K562 (cell line): ENCODE data around the gene LTBP2. TPM values are rescaled to one million over a fixed set of nuclear protein-coding genes. Genes with fewer than 3 reads are reported as not detected.

Experiments used
- CAMTA2 ChIP-seq: fragments of 250-450 bp; sonication (Bioruptor Pico); conservative IDR thresholded peaks from 2 replicates; pipeline ENCODE4 v1.5.1; 2022
- CXXC5 ChIP-seq: fragments of 250-450 bp; sonication (Bioruptor Pico); IDR thresholded peaks from 2 replicates; pipeline ENCODE4 v1.8.0; 2022; ENCODE audit warnings: inconsistent platforms, mild to moderate bottlenecking, moderate library complexity
- HIVEP1 ChIP-seq: fragments of 250-450 bp; sonication (Bioruptor Pico); IDR thresholded peaks from 2 replicates; pipeline ENCODE4 v1.4.0; 2020; ENCODE audit warnings: mild to moderate bottlenecking
- KLF16 ChIP-seq: IDR thresholded peaks from 2 replicates; pipeline ENCODE4 v1.6.1; 2016; ENCODE audit warnings: antibody characterized with exemption
- MYC ChIP-seq, 2 experiments: fragments of 250-450 bp in 1 of 2; sonication (Bioruptor Pico) in 1 of 2; IDR thresholded peaks; 2 replicates each; pipeline versions ENCODE4 v1.5.1 to v1.6.1; 2012 to 2021; ENCODE audit warnings: low read depth in 2 of 2, borderline replicate concordance in 1 of 2, improper control_type of control experiment in 1 of 2, low read length in 1 of 2, mild to moderate bottlenecking in 1 of 2, moderate library complexity in 1 of 2
- PHB2 ChIP-seq: fragments of 450-650 bp; IDR thresholded peaks from 2 replicates; pipeline ENCODE4 v1.6.1; 2017; ENCODE audit warnings: low read depth
- STAT5B ChIP-seq: fragments of 250-450 bp; sonication (Bioruptor Pico); IDR thresholded peaks from 2 replicates; pipeline ENCODE4 v1.8.0; 2021; ENCODE audit warnings: mild to moderate bottlenecking, inconsistent platforms
- U2AF1 ChIP-seq: fragments of 200-400 bp; formaldehyde crosslinking; optimal IDR thresholded peaks from 2 replicates; pipeline ENCODE3; 2017; ENCODE audit warnings: mild to moderate bottlenecking, low read depth, low read length, moderate library complexity
- ZNF140 ChIP-seq: fragments of 250-450 bp; sonication (Bioruptor Pico); IDR thresholded peaks from 2 replicates; pipeline ENCODE4 v1.8.0; 2021; ENCODE audit warnings: moderate library complexity, mild to moderate bottlenecking, inconsistent platforms
- ZNF766 ChIP-seq: fragments of 200-800 bp; sonication (Bioruptor generic); conservative IDR thresholded peaks from 2 replicates; pipeline ENCODE4 v1.6.1; 2016; ENCODE audit warnings: missing genetic modification characterization, missing compliant biosample characterization
- ZNF79 ChIP-seq: fragments of 250-450 bp; sonication (Bioruptor Pico); IDR thresholded peaks from 2 replicates; pipeline ENCODE4 v1.4.0; 2020; ENCODE audit warnings: low read depth, mild to moderate bottlenecking, moderate library complexity
- polyA plus RNA-seq, 8 experiments: library from polyadenylated mRNA; depleted of rRNA in 4 of 8; stranded (reverse) in 5 of 8; unstranded in 3 of 8; fragments of >200 nt; fragmentation: Nextera tagmentation in 2 of 8; fragmentation: Illumina TruSeq in 1 of 8; extraction: Ambion mirVana in 2 of 8; extraction: Trizol in 1 of 8; gene quantifications; 2 replicates each; pipeline versions ENCODE4 v1.2.1 to v1.2.3, GENCODE V29; 2011 to 2014; ENCODE audit warnings: inconsistent platforms in 1 of 8, missing spikeins in 1 of 8
- total RNA-seq, 7 experiments: library from RNA; depleted of rRNA in 6 of 7; stranded (reverse); fragments of >200 nt in 6 of 7; fragmentation: Illumina TruSeq in 2 of 7; extraction: Trizol in 2 of 7; gene quantifications; 2 replicates each; pipeline versions ENCODE4 v1.2.1 to v1.2.3, GENCODE V29; 2011 to 2021; ENCODE audit warnings: low replicate concordance in 1 of 7
- TF ChIP-seq, protein P1 (sequence below): fragments of 450-650 bp; IDR thresholded peaks from 2 replicates; pipeline ENCODE4 v1.6.1; 2017; ENCODE audit warnings: antibody characterized with exemption
- TF ChIP-seq, protein P2 (sequence below): fragments of 250-450 bp; sonication (Bioruptor Pico); IDR thresholded peaks from 2 replicates; pipeline ENCODE4 v1.4.0; 2020
- TF ChIP-seq, protein P3 (sequence below): fragments of 250-450 bp; sonication (Bioruptor Pico); IDR thresholded peaks from 2 replicates; pipeline ENCODE4 v1.8.0; 2021; ENCODE audit warnings: borderline replicate concordance, mild to moderate bottlenecking, moderate library complexity; ENCODE audit not compliant: poor library complexity, severe bottlenecking
- TF ChIP-seq, protein P4 (sequence below): fragments of 250-450 bp; sonication (Bioruptor Pico); IDR thresholded peaks from 2 replicates; pipeline ENCODE4 v1.8.0; 2022; ENCODE audit warnings: inconsistent platforms
- TF ChIP-seq, protein P5 (sequence below): fragments of 450-650 bp; IDR thresholded peaks from 2 replicates; pipeline ENCODE4 v1.6.1; 2016; ENCODE audit warnings: mild to moderate bottlenecking

Gene LTBP2
- total and polyA plus RNA-seq, 9 of the 15 experiments (the other 6 are each of a cell fraction or from before 2014, with no cell fraction given), result under 0.01 to 0.18 (median 0.03) TPM; not detected in 3

DNA sequence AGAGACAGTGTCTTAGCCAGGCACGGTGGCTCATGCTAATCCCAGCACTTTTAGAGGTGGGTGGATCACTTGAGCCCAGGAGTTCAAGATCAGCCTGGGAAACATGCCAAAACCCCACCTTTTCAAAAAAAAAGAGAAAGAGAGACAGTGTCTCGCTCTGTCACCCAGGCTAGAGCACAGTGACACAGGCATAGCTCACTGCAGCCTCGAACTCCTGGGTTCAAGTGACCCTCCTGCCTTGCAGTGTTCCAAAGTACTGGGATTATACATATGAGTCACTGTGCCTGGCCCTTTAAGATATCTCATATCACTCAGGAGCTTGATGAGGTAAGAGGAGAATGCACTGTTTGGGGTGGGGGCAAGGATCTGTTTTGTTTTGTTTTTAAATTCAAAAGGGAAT lies 48.1 kb upstream of the LTBP2 start (continued):
- TF ChIP-seq, protein P1, sequence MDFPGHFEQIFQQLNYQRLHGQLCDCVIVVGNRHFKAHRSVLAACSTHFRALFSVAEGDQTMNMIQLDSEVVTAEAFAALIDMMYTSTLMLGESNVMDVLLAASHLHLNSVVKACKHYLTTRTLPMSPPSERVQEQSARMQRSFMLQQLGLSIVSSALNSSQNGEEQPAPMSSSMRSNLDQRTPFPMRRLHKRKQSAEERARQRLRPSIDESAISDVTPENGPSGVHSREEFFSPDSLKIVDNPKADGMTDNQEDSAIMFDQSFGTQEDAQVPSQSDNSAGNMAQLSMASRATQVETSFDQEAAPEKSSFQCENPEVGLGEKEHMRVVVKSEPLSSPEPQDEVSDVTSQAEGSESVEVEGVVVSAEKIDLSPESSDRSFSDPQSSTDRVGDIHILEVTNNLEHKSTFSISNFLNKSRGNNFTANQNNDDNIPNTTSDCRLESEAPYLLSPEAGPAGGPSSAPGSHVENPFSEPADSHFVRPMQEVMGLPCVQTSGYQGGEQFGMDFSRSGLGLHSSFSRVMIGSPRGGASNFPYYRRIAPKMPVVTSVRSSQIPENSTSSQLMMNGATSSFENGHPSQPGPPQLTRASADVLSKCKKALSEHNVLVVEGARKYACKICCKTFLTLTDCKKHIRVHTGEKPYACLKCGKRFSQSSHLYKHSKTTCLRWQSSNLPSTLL, result no peak
- no peak for TF ChIP-seq STAT5B (CRISPR knock-in tag)
- no peak for TF ChIP-seq PHB2
- TF ChIP-seq, protein P2, sequence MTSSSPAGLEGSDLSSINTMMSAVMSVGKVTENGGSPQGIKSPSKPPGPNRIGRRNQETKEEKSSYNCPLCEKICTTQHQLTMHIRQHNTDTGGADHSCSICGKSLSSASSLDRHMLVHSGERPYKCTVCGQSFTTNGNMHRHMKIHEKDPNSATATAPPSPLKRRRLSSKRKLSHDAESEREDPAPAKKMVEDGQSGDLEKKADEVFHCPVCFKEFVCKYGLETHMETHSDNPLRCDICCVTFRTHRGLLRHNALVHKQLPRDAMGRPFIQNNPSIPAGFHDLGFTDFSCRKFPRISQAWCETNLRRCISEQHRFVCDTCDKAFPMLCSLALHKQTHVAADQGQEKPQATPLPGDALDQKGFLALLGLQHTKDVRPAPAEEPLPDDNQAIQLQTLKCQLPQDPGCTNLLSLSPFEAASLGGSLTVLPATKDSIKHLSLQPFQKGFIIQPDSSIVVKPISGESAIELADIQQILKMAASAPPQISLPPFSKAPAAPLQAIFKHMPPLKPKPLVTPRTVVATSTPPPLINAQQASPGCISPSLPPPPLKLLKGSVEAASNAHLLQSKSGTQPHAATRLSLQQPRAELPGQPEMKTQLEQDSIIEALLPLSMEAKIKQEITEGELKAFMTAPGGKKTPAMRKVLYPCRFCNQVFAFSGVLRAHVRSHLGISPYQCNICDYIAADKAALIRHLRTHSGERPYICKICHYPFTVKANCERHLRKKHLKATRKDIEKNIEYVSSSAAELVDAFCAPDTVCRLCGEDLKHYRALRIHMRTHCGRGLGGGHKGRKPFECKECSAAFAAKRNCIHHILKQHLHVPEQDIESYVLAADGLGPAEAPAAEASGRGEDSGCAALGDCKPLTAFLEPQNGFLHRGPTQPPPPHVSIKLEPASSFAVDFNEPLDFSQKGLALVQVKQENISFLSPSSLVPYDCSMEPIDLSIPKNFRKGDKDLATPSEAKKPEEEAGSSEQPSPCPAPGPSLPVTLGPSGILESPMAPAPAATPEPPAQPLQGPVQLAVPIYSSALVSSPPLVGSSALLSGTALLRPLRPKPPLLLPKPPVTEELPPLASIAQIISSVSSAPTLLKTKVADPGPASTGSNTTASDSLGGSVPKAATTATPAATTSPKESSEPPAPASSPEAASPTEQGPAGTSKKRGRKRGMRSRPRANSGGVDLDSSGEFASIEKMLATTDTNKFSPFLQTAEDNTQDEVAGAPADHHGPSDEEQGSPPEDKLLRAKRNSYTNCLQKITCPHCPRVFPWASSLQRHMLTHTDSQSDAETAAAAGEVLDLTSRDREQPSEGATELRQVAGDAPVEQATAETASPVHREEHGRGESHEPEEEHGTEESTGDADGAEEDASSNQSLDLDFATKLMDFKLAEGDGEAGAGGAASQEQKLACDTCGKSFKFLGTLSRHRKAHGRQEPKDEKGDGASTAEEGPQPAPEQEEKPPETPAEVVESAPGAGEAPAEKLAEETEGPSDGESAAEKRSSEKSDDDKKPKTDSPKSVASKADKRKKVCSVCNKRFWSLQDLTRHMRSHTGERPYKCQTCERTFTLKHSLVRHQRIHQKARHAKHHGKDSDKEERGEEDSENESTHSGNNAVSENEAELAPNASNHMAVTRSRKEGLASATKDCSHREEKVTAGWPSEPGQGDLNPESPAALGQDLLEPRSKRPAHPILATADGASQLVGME (CRISPR knock-in tag), result no peak
- no peak for TF ChIP-seq CAMTA2
- TF ChIP-seq, protein P3, sequence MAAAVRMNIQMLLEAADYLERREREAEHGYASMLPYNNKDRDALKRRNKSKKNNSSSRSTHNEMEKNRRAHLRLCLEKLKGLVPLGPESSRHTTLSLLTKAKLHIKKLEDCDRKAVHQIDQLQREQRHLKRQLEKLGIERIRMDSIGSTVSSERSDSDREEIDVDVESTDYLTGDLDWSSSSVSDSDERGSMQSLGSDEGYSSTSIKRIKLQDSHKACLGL (CRISPR knock-in tag), result no peak
- TF ChIP-seq KLF16, result no peak
- no peak for TF ChIP-seq CXXC5 (CRISPR knock-in tag)
- TF ChIP-seq U2AF1, result no peak
- TF ChIP-seq ZNF140 (CRISPR knock-in tag), result no peak
- TF ChIP-seq, protein P4, sequence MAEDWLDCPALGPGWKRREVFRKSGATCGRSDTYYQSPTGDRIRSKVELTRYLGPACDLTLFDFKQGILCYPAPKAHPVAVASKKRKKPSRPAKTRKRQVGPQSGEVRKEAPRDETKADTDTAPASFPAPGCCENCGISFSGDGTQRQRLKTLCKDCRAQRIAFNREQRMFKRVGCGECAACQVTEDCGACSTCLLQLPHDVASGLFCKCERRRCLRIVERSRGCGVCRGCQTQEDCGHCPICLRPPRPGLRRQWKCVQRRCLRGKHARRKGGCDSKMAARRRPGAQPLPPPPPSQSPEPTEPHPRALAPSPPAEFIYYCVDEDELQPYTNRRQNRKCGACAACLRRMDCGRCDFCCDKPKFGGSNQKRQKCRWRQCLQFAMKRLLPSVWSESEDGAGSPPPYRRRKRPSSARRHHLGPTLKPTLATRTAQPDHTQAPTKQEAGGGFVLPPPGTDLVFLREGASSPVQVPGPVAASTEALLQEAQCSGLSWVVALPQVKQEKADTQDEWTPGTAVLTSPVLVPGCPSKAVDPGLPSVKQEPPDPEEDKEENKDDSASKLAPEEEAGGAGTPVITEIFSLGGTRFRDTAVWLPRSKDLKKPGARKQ (CRISPR knock-in tag), result no peak
- TF ChIP-seq MYC (IDR thresholded peaks at IDR 0.05; ENCODE audit: low read depth, low read length), result no peak
- no peak for TF ChIP-seq MYC (CRISPR knock-in tag; IDR thresholded peaks at IDR 0.05; ENCODE audit: borderline replicate concordance, low read depth)
- no peak for TF ChIP-seq ZNF766 (CRISPR knock-in tag)
- TF ChIP-seq HIVEP1 (CRISPR knock-in tag), result no peak
- no peak for TF ChIP-seq ZNF79 (CRISPR knock-in tag)
- TF ChIP-seq, protein P5, sequence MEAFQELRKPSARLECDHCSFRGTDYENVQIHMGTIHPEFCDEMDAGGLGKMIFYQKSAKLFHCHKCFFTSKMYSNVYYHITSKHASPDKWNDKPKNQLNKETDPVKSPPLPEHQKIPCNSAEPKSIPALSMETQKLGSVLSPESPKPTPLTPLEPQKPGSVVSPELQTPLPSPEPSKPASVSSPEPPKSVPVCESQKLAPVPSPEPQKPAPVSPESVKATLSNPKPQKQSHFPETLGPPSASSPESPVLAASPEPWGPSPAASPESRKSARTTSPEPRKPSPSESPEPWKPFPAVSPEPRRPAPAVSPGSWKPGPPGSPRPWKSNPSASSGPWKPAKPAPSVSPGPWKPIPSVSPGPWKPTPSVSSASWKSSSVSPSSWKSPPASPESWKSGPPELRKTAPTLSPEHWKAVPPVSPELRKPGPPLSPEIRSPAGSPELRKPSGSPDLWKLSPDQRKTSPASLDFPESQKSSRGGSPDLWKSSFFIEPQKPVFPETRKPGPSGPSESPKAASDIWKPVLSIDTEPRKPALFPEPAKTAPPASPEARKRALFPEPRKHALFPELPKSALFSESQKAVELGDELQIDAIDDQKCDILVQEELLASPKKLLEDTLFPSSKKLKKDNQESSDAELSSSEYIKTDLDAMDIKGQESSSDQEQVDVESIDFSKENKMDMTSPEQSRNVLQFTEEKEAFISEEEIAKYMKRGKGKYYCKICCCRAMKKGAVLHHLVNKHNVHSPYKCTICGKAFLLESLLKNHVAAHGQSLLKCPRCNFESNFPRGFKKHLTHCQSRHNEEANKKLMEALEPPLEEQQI, result no peak
